ENCODE results near the gene WDFY4. TPM values are rescaled to one million over a fixed set of nuclear protein-coding genes. Genes with fewer than 3 reads are reported as not detected.
A peak's percentile ranks its signal among the peaks of the same experiment; 100 is the strongest.

The WDFY4 gene
- total and polyA plus RNA-seq, 2 donors: 13.0 to 25.1 TPM

DNA sequence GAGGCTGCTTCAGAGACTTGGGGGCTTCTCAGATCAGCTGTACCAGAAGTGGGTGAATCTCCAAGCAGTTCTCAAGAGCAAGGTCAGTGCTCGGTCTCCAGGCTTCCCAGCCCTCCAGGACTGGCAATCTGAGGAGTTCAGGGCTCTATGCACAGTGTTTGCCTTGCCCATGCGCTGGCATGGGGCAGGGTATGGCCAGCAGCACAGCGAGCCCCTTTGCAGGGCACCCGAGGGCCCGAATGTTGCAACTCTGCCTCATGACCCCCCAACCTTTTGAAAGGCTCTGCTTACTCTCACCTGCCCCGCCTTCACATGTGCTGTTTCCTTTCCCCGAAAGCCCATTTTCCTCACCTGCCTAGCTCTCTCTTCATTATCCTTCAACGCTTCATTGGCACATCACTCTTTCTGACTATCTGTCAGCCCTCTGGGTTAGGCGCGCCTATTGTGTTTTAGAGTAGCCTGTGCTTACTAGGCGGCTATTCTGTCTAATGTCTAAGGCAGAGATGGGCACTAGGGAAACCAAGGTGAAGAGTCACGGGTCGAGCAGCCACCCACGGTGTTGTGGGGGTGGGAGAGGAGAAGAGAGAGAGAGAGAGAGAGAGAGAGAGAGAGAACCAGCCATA lies 83.6 kb downstream of the WDFY4 start:
- Histone ChIP-seq H3K9me3 (ENCODE audit: control insufficient read depth in 2 of 2, insufficient read depth in 1 of 2, low read length in 1 of 2) (no peaks in the 10 kb centered on the region), H3K36me3 (ENCODE audit: control insufficient read depth in 2 of 2, insufficient read depth in 2 of 2, low read length in 1 of 2) (no peaks in the 10 kb centered on the region), H3K4me1 (ENCODE audit: control insufficient read depth in 2 of 2, insufficient read depth in 2 of 2, low read length in 2 of 2) (peaks cover 0 to 2% of the 10 kb centered on the region in 2 donors), H3K4me3 (ENCODE audit: low read length in 2 of 2) (no peak overlapping the region), H3K27me3 (ENCODE audit: control insufficient read depth in 2 of 2, insufficient read depth in 1 of 2, low read length in 1 of 2) (no peaks in the 10 kb centered on the region), H3K27ac (ENCODE audit: low read depth in 1 of 2, low read length in 1 of 2) (no peak overlapping the region)
- no peak for DNase-seq (ENCODE audit: low read depth in 6 of 9, low spot score in 9 of 9)
- WGBS: 90% methylated on average over 14 of the region's 14 CpGs

DNA sequence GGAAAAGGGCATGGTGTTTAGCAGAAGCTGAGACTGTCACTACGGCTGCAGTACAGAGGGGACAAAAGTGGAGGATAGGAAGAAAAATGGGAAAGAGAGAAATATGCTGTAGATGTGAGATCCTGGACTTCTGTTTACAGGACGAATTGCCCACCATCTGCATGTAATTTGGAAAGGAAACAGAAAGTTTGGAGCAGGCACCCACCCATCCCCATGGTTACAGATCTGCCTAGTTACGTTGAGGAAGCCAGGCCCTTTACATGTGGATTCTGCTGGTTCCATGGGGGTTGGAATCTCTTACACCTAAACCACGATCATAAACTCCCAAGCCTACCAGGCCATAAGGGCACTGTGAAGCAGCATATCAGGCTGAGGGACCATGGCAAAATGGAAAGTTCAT lies 84.3 kb downstream of the WDFY4 start:
- Histone ChIP-seq H3K4me3 (ENCODE audit: low read length in 2 of 2) (no peak overlapping the region), H3K36me3 (ENCODE audit: control insufficient read depth in 2 of 2, insufficient read depth in 2 of 2, low read length in 1 of 2) (no peaks in the 10 kb centered on the region), H3K27me3 (ENCODE audit: control insufficient read depth in 2 of 2, insufficient read depth in 1 of 2, low read length in 1 of 2) (no peaks in the 10 kb centered on the region), H3K4me1 (ENCODE audit: control insufficient read depth in 2 of 2, insufficient read depth in 2 of 2, low read length in 2 of 2) (peaks cover 0 to 8% of the 10 kb centered on the region in 2 donors), H3K9me3 (ENCODE audit: control insufficient read depth in 2 of 2, insufficient read depth in 1 of 2, low read length in 1 of 2) (no peaks in the 10 kb centered on the region), H3K27ac (ENCODE audit: low read depth in 1 of 2, low read length in 1 of 2) (no peak overlapping the region)
- WGBS: 88% methylated on average over 4 of the region's 4 CpGs
- DNase-seq (ENCODE audit: low read depth in 6 of 9, low spot score in 9 of 9): no peak

DNA sequence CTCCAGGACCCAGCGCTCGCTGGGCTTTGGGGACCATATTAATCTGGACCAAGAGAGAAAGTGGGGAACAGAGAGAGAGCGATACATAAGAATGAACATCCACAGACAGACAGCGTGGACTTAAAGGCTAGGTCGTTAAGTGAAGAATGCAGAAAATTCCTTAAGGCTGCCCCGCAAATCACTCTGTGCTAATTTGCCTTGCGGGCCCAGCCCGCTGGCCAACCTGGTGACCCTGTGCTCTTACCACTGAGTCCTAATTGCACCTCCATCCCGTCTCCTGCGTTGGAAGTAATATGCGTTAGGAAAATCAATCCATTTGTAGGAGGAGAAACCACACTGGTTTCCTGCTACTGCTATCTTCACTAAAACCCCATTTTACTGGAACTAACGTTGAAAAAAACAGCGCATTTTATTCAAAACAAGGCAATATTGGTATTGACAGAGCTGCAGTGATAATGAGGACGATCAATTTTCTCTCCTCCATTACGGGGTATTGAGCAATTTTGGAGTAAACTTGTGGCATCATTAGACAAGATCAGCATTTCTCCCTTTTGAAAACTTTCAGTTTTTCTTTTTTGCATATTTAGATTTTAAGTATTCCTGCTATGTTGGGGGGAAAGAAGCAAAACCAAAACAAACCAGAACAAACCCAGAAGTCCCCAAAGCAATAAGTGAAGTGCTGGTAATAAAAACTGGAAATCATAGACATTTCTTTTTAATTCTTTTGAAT lies 85.2 kb downstream of the WDFY4 start:
- Histone ChIP-seq H3K4me1 (ENCODE audit: control insufficient read depth in 2 of 2, insufficient read depth in 2 of 2, low read length in 2 of 2) (peaks cover 0 to 8% of the 10 kb centered on the region in 2 donors), H3K27me3 (ENCODE audit: control insufficient read depth in 2 of 2, insufficient read depth in 1 of 2, low read length in 1 of 2) (no peaks in the 10 kb centered on the region), H3K4me3 (ENCODE audit: low read length in 2 of 2) (no peak overlapping the region), H3K27ac (ENCODE audit: low read depth in 1 of 2, low read length in 1 of 2) (no peak overlapping the region), H3K36me3 (ENCODE audit: control insufficient read depth in 2 of 2, insufficient read depth in 2 of 2, low read length in 1 of 2) (no peaks in the 10 kb centered on the region), H3K9me3 (ENCODE audit: control insufficient read depth in 2 of 2, insufficient read depth in 1 of 2, low read length in 1 of 2) (no peaks in the 10 kb centered on the region)
- WGBS: 98% methylated on average over 15 of the region's 15 CpGs
- no peak for DNase-seq (ENCODE audit: low read depth in 6 of 9, low spot score in 9 of 9)

DNA sequence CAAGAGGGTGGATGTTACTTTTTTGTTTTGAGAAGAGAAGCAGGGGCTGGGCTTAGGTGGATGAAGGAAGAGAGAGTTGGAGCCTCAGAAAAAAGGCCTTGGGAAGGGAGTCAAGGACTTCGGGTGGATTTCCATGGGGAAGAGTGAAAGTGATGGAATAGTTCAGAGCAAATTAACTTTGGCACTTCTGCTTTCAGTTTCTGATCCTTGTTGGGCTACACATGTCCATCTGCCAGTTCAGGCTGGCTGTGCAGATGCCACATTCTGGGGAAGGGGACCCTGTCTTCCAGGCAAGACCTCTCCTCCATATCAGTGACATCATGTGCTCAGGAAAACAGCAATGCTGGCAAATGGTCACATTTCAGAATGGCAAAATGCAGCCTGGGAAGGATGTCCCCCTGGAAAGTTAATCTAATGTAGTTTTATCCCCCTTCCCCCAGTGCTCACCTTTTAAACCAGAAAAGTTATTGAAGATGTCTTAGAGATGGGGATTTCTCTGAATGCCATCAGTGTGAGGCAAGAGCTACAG lies 86.0 kb downstream of the WDFY4 start:
- DNase-seq (ENCODE audit: low read depth in 6 of 9, low spot score in 9 of 9): no peak
- no peaks in the 10 kb centered on the region for H3K36me3 ChIP-seq (ENCODE audit: control insufficient read depth in 2 of 2, insufficient read depth in 2 of 2, low read length in 1 of 2)
- 89% methylated on average over 1 of the region's 1 CpG for WGBS

DNA sequence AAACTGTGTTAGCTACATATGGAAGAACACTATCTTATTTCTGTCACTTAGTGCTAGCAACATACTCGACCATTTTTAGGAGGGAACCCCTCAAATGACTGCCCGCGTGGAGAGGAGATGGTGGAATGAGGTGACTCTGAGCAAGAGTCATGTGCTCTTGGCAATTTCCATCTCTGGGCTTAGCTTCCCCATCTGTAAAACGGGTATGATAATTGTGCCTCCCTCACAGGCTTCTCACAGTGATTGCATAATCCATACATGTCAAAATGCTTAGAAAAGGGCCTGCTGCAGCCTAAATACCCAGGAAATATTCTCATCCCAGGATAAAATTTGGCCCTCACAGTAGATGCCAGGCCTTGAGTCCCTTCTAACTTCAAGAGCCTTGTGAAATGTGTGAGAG lies 86.6 kb downstream of the WDFY4 start:
- no peak overlapping the region for H3K27ac ChIP-seq (ENCODE audit: low read depth in 1 of 2, low read length in 1 of 2)

More for the DNA sequence above, 86.0 kb downstream of the WDFY4 start:
- H3K27ac ChIP-seq (ENCODE audit: low read depth in 1 of 2, low read length in 1 of 2): no peak overlapping the region
- H3K4me1 ChIP-seq (ENCODE audit: control insufficient read depth in 2 of 2, insufficient read depth in 2 of 2, low read length in 2 of 2): peaks cover 0 to 8% of the 10 kb centered on the region in 2 donors
- H3K27me3 ChIP-seq (ENCODE audit: control insufficient read depth in 2 of 2, insufficient read depth in 1 of 2, low read length in 1 of 2): no peaks in the 10 kb centered on the region
- H3K9me3 ChIP-seq (ENCODE audit: control insufficient read depth in 2 of 2, insufficient read depth in 1 of 2, low read length in 1 of 2): no peaks in the 10 kb centered on the region
- H3K4me3 ChIP-seq (ENCODE audit: low read length in 2 of 2): no peak overlapping the region

DNA sequence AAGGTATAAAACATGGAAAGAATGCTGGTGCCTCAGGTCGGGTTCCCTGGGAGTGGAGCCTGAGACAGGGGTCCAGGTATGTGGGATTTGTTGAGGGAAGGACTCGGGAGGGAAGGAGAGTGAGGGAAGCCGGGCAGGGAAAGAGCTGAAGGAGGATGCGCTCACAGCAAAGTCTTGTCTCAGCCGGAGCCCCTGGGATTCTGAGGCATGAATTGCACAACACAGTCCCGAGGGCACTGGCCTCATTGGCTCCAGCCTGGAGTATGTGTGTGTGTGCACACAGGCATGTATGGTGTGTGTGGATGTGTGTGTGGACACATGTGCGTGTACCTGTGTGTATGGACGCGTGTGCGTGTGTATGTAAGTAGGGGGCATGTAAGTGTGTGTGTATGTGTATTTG lies 87.4 kb downstream of the WDFY4 start:
- Histone ChIP-seq H3K9me3 (ENCODE audit: control insufficient read depth in 2 of 2, insufficient read depth in 1 of 2, low read length in 1 of 2) (no peaks in the 10 kb centered on the region), H3K27ac (ENCODE audit: low read depth in 1 of 2, low read length in 1 of 2) (no peak overlapping the region), H3K4me3 (ENCODE audit: low read length in 2 of 2) (no peak overlapping the region), H3K27me3 (ENCODE audit: control insufficient read depth in 2 of 2, insufficient read depth in 1 of 2, low read length in 1 of 2) (no peaks in the 10 kb centered on the region), H3K4me1 (ENCODE audit: control insufficient read depth in 2 of 2, insufficient read depth in 2 of 2, low read length in 2 of 2) (peaks cover 0 to 8% of the 10 kb centered on the region in 2 donors), H3K36me3 (ENCODE audit: control insufficient read depth in 2 of 2, insufficient read depth in 2 of 2, low read length in 1 of 2) (no peaks in the 10 kb centered on the region)
- no peak for DNase-seq (ENCODE audit: low read depth in 6 of 9, low spot score in 9 of 9)
- 98% methylated on average over 10 of the region's 10 CpGs for WGBS

More for the DNA sequence above, 86.6 kb downstream of the WDFY4 start:
- Histone ChIP-seq H3K36me3 (ENCODE audit: control insufficient read depth in 2 of 2, insufficient read depth in 2 of 2, low read length in 1 of 2) (no peaks in the 10 kb centered on the region), H3K4me3 (ENCODE audit: low read length in 2 of 2) (no peak overlapping the region), H3K9me3 (ENCODE audit: control insufficient read depth in 2 of 2, insufficient read depth in 1 of 2, low read length in 1 of 2) (no peaks in the 10 kb centered on the region), H3K27me3 (ENCODE audit: control insufficient read depth in 2 of 2, insufficient read depth in 1 of 2, low read length in 1 of 2) (no peaks in the 10 kb centered on the region), H3K4me1 (ENCODE audit: control insufficient read depth in 2 of 2, insufficient read depth in 2 of 2, low read length in 2 of 2) (peaks cover 0 to 8% of the 10 kb centered on the region in 2 donors)
- DNase-seq (ENCODE audit: low read depth in 6 of 9, low spot score in 9 of 9): no peak
- 99% methylated on average over 4 of the region's 4 CpGs for WGBS

DNA sequence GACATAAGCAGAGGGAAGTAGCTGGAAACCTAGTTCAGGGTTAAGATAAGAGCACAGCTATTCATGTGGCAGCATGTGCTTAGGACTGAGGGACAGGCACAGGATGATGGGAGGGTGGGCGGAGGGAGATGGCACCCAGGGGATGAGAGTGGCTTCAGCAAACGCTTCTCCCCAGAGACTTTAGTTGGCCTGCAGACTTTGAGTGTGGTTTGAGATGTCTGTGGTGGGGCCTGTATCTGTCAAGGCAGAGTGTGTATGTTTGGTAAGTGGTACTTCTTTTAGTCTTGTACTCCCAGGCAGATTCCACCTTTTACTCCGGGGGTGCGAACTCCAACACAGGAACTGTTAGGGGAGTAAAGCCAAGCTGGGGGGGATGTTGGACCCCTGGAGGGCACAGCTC lies 88.9 kb downstream of the WDFY4 start:
- Histone ChIP-seq H3K4me1 (ENCODE audit: control insufficient read depth in 2 of 2, insufficient read depth in 2 of 2, low read length in 2 of 2) (peaks cover 0 to 8% of the 10 kb centered on the region in 2 donors), H3K36me3 (ENCODE audit: control insufficient read depth in 2 of 2, insufficient read depth in 2 of 2, low read length in 1 of 2) (no peaks in the 10 kb centered on the region), H3K27me3 (ENCODE audit: control insufficient read depth in 2 of 2, insufficient read depth in 1 of 2, low read length in 1 of 2) (no peaks in the 10 kb centered on the region), H3K9me3 (ENCODE audit: control insufficient read depth in 2 of 2, insufficient read depth in 1 of 2, low read length in 1 of 2) (peaks cover 0 to 2% of the 10 kb centered on the region in 2 donors), H3K4me3 (ENCODE audit: low read length in 2 of 2) (no peak overlapping the region), H3K27ac (ENCODE audit: low read depth in 1 of 2, low read length in 1 of 2) (no peak overlapping the region)
- peak in 1 of 9 donors; percentile 3 for DNase-seq (ENCODE audit: low read depth in 6 of 9, low spot score in 9 of 9)
- 97% methylated on average over 4 of the region's 4 CpGs for WGBS

DNA sequence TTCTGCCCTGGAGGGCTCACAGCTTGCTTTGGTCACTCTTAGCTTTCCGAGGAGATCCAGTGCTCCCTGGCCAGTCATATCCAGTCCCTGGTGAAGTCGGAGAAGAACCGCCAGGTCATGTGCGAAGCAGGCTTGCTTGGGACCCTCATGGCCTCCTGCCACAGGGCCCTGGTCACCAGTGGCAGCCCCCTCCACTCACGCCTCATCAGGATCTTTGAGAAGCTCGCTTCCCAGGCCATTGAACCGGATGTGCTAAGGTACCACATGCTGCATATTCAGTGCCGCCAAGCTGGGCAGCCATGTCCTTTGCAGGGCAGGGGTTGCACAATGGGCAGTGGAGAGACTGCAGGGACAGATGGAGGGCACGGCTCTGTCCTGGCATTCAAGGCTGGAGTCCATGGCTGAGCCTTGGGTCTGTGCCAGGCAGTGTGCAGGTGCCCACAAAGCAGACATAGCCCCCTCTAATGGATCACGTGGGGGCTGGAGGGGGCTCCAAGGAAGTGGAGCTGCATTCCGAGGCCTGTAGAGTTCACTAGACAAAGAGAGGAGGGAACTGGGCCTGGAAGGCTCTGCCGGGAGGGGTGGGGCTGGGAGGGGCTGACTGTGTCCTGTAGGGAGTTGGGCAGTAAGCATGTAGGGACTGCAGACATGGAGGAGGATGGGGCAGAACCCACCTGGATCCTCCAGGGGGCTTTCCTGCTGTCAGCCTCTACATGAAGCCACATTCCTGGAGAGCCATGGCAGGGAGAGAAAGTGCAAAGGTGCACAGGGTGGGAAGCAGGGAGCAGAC lies 89.9 kb downstream of the WDFY4 start:
- Histone ChIP-seq H3K4me3 (ENCODE audit: low read length in 2 of 2) (no peak overlapping the region), H3K9me3 (ENCODE audit: control insufficient read depth in 2 of 2, insufficient read depth in 1 of 2, low read length in 1 of 2) (peaks cover 0 to 2% of the 10 kb centered on the region in 2 donors), H3K27me3 (ENCODE audit: control insufficient read depth in 2 of 2, insufficient read depth in 1 of 2, low read length in 1 of 2) (no peaks in the 10 kb centered on the region), H3K36me3 (ENCODE audit: control insufficient read depth in 2 of 2, insufficient read depth in 2 of 2, low read length in 1 of 2) (no peaks in the 10 kb centered on the region), H3K27ac (ENCODE audit: low read depth in 1 of 2, low read length in 1 of 2) (no peak overlapping the region), H3K4me1 (ENCODE audit: control insufficient read depth in 2 of 2, insufficient read depth in 2 of 2, low read length in 2 of 2) (peaks cover 0 to 8% of the 10 kb centered on the region in 2 donors)
- no peak for DNase-seq (ENCODE audit: low read depth in 6 of 9, low spot score in 9 of 9)
- WGBS: 95% methylated on average over 12 of the region's 12 CpGs

DNA sequence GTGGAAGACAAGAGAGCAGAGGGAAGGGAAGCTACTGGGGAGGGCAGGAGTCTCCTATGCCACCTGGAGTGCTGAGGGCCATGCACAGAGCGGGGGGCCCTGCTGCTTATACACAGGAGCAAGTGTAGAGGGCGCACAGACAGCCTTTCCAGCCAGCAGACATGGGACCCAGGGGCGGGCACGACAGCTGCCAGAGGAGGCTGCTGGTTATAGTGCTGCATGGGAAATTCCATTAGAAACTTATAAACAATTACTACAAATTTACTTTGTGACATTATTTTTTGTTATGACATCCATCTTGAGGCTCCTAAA lies 90.5 kb downstream of the WDFY4 start:
- no peak for DNase-seq (ENCODE audit: low read depth in 6 of 9, low spot score in 9 of 9)
- 95% methylated on average over 4 of the region's 4 CpGs for WGBS

More for the DNA sequence above, 90.5 kb downstream of the WDFY4 start:
- Histone ChIP-seq H3K27ac (ENCODE audit: low read depth in 1 of 2, low read length in 1 of 2) (no peak overlapping the region), H3K27me3 (ENCODE audit: control insufficient read depth in 2 of 2, insufficient read depth in 1 of 2, low read length in 1 of 2) (no peaks in the 10 kb centered on the region), H3K4me3 (ENCODE audit: low read length in 2 of 2) (no peak overlapping the region), H3K4me1 (ENCODE audit: control insufficient read depth in 2 of 2, insufficient read depth in 2 of 2, low read length in 2 of 2) (peaks cover 0 to 8% of the 10 kb centered on the region in 2 donors), H3K36me3 (ENCODE audit: control insufficient read depth in 2 of 2, insufficient read depth in 2 of 2, low read length in 1 of 2) (no peaks in the 10 kb centered on the region), H3K9me3 (ENCODE audit: control insufficient read depth in 2 of 2, insufficient read depth in 1 of 2, low read length in 1 of 2) (peaks cover 0 to 2% of the 10 kb centered on the region in 2 donors)
